Fibroblast of the aortic adventitia (primary cell): ENCODE data around the gene EXD3. TPM values are rescaled to one million over a fixed set of nuclear protein-coding genes. Genes with fewer than 3 reads are reported as not detected.

Source experiments
- DNase-seq: peaks from one replicate; pipeline ENCODE4 v3.0.0-alpha.2; 2010; ENCODE audit warnings: low read depth
- H3K4me3 ChIP-seq: 2 replicates; pipeline ENCODE4 v1.5.1; 2011; ENCODE audit warnings: low read depth, mild to moderate bottlenecking, control low read depth, low read length, moderate library complexity
- CTCF ChIP-seq: IDR thresholded peaks from 2 replicates; pipeline ENCODE4 v1.5.1; 2011; ENCODE audit warnings: mild to moderate bottlenecking, low read length, control low read depth, inconsistent platforms; ENCODE audit not compliant: insufficient read depth
- total RNA-seq: library from RNA; depleted of rRNA; stranded (reverse); fragments of >200 nt; gene quantifications from 2 replicates; pipeline ENCODE4 v1.2.3, GENCODE V29; 2012; ENCODE audit warnings: low replicate concordance

Gene EXD3
- total RNA-seq, 1 donor = 5.2 TPM

- TF ChIP-seq CTCF = no peak
- no peak overlapping the region for H3K4me3 ChIP-seq
- DNase-seq = no peak
These were observed 106.7 kb downstream of the EXD3 start for GRCh38 chr9:137316012-137316981.

GRCh38 chr9:137315581-137316011 is 107.4 kb downstream of the EXD3 start:
- no peak for TF ChIP-seq CTCF
- H3K4me3 ChIP-seq = no peak overlapping the region
- DNase-seq = no peak

GRCh38 chr9:137314561-137315560 is 108.1 kb downstream of the EXD3 start:
- DNase-seq = no peak
- H3K4me3 ChIP-seq = no peak overlapping the region
- TF ChIP-seq CTCF = no peak

- no peak for TF ChIP-seq CTCF
- H3K4me3 ChIP-seq = no peak overlapping the region
- DNase-seq = no peak
These were observed 108.9 kb downstream of the EXD3 start for GRCh38 chr9:137313956-137314560.

- no peak for DNase-seq
- H3K4me3 ChIP-seq = no peak overlapping the region
- TF ChIP-seq CTCF = no peak
These were observed 109.5 kb downstream of the EXD3 start for GRCh38 chr9:137313326-137313936.

GRCh38 chr9:137312852-137313325 is 110.1 kb downstream of the EXD3 start:
- no peak for TF ChIP-seq CTCF
- H3K4me3 ChIP-seq = no peak overlapping the region
- DNase-seq = no peak
